NCI-H526 treated with DMSO at 0.1 percent for 48 hours (cell line): ENCODE results near the gene ARPC1A.
"Not testable (repeated sequence)": the region's sequence is repeated elsewhere in the genome, so short reads cannot be mapped to it uniquely, and the experiment has no call there.

Experiments used
- DNase-seq: peaks from one replicate; lab custom pipeline; 2025; lab: John Stamatoyannopoulos, UW

Gene ARPC1A

DNA sequence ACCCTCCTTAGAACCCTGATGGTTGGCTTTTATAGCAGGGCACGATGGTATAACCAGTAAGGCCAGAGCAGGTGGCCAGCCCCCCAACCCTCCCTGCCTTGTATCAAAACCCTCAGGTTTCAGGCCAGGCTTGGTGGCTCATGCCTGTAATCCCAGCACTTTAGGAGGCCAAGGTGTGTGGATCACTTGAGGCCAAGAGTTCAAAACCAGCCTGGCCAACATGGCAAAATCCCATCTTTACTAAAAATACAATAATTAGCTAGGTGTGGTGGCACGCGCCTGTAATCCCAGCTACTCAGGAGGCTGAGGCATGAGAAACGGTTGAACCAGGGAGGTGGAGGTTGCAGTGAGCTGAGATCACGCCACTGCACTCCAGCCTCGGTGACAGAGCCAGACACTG lies 3.0 kb upstream of the ARPC1A start:
- not testable (repeated sequence) for DNase-seq

DNA sequence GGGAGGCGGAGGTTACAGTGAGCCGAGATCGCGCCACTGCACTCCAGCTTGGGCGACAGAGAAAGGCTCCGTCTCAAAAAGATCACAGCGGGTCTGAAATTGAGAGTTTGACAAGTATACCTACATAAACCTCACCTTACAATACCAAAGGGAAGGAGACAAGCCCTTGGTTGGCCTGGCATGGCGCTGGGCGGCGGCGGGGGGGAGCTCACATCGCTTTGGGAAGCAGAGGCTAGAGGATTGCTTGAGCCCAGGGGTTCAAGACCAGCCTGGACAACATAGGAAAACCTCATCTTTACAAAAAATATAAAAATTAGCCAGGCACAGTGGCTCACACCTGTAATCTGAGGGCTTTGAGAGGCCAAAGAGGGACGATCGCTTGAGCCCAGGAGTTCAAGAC lies 1.1 kb upstream of the ARPC1A start:
- no peak for DNase-seq

DNA sequence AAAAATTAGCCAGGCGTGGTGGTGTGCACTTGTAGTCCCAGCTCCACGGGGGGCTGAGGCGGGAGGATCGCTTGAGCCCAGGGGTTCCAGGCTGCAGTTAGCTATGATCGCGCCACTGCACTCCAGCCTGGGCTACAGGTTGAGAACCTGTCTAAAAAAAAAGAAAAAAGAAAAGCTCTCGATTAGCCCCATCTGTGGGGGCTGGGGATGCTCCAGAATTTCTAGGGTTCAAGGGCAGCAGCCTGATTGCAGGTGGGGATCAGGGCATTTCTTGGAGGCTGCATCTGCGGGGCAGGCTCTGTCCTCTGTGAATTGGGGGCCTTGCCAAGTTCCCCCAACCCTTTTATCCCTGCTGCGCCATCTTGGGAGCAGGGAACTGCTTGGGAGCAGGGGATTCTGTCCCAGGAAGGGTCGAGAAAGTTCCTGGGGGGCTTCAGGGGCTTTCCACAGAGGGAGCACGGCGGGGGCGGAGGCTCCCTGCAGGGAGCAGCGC lies 651 bp upstream of the ARPC1A start:
- DNase-seq: no peak

DNA sequence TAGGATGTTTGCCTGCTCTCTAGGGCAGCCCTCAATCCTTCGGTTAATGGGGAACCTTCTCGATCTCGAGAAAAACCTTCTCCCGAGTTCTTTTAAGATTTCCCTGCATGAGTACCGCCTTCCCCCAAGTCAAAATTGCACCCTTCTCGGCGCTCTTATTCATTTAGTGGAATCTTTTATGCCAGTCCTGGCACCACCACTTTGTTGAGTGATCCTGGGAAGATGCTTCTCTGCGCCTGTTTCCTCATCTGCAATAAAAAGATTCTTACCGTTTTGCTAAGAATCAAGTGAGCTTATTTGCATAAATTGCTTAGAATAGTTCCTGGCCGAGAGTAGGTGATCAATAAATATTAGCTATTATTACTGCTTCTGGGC lies 697 bp downstream of the ARPC1A start:
- no peak for DNase-seq

DNA sequence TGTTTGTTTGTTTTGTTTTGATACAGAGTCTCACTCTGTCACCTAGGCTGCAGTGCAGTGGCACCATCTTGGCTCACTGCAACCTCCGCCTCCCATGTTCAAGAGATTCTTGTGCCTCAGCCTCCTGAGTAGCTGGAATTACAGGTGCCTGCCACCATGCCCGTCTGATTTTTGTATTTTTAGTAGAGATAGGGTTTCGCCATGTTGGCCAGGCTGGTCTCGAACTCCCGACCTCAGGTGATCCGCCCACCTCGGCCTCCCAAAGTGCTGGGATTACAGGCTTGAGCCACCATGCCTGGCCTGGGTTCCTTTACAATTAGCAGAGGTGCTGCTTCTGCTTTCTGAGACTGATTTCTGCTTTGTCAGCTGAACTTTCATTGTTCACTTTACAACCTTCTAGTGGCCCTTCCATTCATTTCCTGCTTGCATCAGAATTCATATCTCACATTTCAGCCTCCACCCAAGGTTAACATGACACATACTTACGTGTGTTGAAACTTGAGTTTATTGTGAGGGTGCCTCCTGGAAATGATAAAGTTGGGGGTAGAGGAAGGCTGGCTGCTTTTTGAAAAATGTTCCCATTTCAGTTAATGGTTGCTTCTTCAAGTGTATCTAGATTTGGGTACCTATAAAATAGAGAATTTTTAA lies 4.7 kb downstream of the ARPC1A start:
- DNase-seq: not testable (repeated sequence)

DNA sequence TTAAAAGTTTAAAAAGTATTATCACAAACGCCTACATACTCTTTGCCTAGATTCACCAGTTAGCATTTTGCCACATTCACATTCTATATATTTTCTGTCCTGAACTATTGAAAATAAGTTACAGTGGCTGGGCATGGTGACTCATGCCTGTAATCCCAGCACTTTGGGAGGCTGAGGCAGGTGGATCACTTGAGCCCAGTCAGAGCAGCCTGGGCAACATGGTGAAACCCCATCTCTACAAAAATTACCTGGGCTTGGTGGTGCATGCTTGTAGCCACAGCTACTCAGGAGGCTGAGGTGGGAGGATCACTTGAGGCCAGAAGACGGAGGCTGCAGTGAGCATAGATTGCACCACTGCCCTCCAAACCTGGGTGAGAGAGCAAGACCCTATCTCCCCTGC lies 5.3 kb downstream of the ARPC1A start:
- no peak for DNase-seq

DNA sequence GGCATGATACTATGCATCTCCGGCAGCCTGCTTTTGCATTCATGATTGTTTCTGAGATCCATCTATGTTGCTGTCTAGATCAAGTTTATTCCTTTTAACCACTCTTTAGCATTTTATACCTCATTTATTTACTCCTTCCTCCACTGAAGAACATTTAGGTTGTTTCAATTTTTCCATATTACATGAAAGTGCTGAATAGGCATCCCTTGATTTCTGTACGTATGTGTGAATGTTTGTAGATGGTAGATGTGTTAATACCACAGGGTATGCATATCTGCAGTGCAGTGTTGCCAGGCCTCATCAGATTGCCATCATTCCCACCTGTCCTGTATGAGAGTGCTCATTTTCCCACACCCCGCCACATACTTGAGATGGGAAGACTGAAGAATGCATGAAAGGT lies 13.9 kb downstream of the ARPC1A start:
- DNase-seq: no peak

DNA sequence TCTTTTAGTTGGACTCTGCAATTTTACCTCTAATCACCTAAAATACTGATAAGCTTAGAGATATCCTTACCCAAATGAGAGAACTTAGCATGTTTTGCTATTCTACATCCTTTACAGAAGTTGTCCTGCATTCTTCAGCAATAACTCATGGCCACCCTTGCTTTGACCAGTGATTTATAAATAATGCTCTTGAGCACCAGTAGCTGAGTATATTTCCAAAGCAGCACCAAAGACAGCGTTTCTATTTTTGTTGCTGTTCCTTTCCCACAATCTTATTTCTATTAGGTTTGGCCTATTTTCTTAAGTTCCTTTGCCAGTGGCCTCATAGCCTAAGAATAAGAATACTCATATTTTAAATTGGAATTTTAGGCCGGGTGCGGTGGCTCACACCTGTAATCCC lies 15.0 kb downstream of the ARPC1A start:
- DNase-seq: no peak

DNA sequence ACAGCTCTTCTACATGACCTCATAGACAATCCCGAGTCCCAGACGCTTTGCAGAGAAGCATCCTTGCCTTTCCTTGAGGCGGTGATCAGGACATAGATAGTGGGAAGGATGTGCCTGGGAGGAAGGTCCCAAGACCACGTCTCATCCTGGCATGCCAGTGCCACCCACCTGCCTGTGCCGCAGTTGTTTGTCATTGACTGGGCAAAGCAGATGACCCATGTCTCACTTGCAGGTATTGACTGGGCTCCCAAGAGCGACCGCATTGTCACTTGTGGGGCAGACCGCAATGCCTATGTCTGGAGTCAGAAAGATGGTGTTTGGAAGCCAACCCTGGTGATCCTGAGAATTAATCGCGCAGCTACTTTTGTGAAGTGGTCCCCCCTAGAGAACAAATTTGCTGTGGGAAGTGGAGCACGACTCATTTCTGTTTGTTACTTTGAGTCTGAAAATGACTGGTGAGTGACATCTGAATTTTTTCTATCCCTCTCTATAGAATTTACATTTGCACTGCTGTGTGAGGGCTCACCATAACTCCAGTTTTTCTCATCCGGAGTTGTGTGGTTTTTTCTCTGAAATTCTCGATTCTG lies 18.5 kb downstream of the ARPC1A start:
- no peak for DNase-seq

DNA sequence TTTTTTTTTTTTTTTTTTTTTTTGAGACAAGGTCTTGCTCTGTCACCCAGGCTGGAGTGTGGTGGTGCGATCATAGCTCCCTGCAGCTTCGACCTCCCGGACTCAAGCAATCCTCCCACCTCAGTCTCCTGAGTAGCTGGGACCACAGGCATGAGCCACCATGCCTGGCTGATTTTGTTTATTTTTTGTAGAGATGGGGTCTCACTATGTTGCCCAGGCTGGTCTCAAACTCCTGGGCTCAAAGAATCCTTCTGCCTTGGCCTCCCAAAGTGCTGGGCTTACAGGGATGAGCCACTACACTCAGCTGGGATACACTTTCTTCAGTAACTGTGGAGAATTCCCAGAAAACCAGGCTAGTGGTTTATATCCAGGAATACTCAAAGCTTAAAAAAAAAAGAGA lies 24.9 kb downstream of the ARPC1A start:
- not testable (repeated sequence) for DNase-seq

DNA sequence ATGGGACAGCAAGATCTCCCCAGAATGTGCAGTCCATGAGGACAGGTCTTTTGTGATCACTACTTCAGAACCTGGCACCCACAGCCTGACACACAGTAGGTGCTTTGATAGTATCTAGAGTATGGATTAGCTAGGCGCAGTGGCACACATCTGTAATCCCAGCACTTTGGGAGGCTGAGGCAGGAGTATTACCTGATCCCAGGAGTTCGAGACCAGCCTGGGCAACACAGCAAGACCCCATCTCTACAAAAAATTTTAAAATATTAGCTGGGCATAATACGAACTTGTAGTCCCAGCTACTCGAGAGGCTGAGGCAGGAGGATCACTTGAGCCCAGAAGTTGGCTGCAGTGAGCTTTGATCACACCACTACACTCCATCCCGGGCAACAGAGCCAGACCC lies 26.5 kb downstream of the ARPC1A start:
- no peak for DNase-seq

DNA sequence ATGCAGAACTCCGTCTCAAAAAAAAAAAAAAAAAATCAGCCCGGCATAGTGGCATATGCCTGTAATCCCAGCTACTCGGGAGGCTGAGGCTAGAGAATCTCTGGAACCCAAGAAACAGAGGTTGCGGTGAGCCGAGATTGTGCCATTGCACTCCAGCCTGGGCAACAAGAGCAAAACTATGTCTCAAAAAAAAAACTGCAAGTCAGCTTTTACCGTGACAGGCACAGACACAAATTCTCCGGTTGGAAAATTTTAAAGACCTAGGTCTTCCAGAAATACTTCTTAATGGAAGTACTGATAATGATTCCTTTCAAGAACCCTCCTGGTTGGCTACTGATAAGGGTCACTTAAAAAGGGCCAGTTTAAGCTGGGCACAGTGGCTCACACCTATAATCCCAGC lies 29.4 kb downstream of the ARPC1A start:
- DNase-seq: no peak

DNA sequence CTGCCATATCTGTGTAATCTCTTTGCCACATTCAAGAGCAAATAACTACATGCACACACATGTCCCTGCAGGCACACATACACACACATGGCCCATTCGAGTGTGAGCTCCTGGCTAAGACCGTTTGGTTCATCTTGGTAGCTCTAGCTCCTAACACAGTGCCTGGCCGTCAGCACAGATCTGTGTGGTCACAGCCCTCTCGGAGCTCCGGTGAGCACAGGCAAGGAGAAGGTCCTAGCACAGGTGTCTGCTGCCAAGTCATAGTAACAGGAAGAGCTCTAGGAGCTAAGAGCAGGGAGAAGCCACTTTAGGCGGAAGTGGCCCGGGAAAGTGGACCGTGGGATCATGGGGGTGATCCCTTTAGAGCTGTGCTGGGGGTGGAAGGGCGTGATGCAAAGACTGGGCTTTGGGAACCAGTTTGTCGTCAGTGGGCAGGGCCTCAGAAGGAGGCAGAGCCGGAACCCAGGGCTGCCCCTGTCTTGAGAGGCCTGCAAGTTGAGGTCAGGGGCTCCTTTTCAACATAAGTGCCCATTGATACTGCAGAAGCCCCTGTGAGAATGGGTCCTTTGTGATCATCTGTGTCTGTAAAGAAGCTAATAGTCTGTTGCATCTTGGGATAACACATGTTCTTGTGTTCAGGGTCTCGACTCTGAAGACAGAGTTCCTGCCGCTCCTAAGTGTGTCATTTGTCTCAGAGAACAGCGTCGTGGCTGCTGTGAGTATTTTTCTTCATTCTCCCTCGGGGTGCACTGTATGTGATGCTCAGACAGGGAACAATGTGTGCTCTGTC lies 32.2 kb downstream of the ARPC1A start:
- DNase-seq: no peak

DNA sequence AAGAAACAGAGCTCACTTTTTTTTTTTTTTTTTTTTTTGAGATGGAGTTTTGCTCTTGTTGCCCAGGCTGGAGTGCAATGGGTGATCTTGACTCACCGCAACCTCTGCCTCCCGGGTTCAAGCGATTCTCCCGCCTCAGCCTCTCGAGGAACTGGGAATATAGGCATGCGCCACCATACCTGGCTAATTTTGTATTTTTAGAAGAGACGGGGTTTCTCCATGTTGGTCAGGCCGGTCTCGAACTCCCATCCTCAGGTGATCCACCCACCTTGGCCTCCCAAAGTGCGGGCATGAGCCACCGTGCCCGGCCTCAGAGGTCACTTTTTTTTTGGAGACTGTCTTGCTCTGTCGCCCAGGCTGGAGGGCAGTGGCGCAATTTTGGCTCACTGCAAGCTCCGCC lies 32.8 kb downstream of the ARPC1A start:
- DNase-seq: not testable (repeated sequence)

DNA sequence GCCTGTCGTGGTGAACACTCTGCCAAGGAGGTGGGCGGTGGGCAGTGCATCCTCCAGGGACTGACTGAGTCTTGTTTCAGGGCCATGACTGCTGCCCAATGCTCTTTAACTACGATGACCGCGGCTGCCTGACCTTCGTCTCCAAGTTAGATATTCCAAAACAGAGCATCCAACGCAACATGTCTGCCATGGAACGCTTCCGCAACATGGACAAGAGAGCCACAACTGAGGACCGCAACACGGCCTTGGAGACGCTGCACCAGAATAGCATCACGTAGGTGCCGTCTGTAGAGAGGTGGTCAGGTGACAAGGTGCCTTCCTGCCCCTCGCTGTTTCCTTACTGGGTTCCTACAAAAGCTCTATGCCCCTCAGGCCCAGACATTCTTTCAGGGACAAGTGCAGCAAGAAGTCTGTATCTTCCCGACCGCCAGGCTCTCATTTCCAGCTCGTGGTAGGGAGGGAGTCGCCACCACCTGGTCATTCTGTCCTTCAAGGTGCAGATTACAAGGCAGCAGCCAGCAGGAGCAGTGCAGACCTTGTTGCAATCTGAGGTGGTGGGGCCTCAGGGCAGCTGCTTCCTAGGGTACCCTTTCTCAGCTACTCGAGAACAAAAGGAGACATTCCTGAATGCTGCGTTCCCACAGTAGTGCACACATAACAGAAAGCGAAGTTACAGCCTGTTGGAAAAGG lies 33.9 kb downstream of the ARPC1A start:
- DNase-seq: no peak

DNA sequence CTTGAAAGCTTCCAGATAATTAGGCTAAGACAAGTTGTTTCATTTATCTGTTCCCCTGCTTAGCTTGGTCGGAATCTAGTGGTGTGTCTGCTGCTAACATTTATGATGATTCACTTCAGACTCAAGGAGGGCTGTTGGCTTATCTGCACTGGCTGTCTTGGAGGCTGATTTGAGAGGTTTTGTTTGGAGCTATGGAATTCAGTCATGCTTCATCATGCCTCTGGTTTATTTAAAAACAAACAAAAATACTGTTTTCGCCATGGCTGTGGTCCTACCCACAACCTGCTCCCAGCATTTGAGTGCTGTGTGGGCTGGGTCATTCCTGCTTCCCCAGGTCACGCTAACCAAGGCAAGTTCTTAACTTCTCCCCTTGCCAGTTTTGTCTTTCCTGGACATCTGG lies 37.1 kb downstream of the ARPC1A start:
- no peak for DNase-seq

DNA sequence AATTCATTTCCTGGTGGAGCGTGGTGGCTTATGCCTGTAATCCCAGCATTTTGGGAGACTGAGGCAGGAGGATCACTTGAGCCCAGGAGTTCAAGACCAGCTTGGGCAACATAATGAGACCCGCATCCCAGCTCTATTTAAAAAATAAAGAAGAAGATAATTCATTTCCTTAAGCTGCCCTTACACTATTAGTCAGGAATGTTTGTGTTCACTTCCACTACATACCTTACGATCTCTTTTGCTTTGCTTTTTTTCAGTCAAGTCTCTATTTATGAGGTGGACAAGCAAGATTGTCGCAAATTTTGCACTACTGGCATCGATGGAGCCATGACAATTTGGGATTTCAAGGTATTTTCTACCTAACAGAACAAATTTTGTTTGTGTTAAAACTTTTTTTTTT lies 37.6 kb downstream of the ARPC1A start:
- DNase-seq: no peak

DNA sequence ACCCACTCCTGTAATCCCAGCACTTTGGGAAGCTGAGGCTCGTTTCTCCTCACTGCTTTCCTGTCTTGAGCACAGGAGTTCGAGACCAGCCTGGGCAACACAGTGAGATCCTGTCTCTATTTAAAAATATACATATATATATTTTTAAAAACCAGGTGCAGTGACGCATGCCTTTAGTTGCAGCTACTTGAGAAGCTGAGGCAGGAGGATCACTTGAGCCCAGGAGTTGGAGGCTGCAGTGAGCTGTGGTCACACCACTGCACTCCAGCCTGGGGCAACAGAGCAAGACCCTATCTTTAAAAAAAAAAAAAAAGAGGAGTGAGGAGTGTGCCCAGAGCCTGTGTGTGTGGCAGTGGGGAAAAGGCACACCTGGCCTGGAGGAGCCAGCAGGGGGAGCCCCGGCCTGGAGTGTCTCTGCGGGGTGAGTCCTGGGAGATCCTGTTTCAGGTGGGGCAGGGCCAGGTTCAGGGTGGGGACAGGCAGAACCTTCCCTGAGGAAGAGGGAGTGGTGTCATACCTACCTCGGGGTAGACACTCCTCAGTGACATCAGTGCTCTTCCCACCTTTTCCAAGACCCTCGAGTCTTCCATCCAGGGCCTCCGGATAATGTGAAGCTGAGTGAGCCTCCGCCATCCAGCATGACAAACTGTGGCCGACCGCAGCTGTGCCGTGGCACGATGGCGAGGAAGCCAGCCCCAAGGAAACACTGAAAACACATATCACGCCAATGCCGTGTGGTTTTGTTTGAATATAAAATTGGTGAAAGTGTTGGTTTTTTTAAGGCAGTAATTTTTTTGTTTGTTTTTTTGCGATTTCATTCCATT lies 39.8 kb downstream of the ARPC1A start:
- no peak for DNase-seq

DNA sequence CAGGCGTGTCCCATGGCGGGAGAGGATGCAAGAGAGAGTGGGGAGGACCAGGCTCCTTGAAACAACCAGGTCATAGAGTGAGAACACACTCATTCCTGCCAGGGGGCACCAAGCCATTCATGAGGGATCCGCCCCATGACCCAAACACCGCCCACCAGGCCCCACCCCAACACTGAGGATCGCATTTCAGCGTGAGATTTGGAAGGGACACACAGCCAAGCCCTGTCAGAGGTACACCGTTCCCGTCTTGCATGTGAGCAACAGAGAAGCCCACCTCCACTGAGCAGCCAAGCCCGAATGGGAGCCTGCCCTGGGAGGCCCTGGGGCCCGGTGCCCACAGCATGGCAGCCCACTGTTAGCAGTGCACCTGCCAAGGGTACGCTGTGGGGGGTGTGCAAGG lies 40.9 kb downstream of the ARPC1A start:
- no peak for DNase-seq

DNA sequence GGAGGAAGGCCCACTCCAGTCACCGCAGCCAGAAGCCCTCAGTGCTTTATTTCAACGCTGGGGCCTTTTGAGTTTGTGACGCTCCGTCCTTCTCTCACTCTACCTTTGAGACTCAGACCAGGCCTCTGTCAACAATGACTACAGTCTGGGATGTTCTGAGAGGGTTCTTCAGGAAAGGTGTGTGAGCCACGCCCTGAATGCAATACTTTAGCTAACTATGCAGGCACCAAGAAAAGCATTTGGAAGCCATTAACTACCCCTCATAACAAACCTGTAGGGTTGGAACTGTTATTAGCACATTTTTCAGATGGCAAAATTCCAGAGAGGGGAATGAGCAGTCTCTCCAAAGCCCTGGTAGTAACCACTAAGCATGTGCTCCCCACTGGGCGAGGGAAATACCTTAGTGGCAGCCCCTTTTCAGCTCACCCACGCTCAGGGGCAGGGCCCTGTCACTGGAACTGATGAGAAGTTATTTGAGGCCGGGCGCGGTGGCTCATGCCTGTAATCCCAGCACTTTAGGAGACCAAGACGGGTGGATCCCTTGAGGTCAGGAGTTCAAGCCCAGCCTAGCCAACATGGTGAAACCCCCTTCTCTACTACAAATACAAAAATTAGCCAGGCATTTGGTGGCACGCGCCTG lies 43.2 kb downstream of the ARPC1A start:
- DNase-seq: no peak

DNA sequence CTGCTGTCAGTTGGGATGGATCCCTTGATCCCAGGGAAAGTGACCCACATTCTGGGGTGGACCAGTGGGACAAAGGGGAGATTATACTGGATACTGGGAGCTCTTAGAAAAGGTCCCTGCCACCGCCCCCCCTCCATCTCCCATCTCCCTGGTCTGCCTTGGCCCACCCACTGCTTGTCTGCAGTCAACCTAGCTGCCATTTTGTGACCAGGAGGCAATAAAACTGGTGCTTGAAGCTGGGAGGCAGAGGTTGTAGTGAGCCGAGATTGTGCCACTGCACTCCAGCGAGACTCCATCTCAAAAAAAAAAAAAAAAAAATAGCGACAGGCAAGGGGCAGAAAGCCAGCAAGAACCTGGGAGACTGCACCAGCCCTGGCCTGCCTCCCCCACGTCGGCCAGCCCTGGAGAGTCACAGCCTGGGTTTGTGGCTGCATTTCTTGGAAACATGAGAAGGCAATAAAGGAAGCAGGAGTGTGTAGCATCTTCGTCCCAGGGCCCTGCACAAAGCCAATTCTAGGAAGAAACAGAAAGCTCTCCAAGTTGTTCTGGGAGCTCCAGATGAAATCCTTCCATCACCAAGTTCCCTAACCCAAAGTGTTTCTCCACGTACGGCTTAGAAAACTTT lies 44.2 kb downstream of the ARPC1A start:
- DNase-seq: no peak
